ENCODE data around the gene ADAM12. TPM values are rescaled to one million over a fixed set of nuclear protein-coding genes. Genes with fewer than 3 reads are reported as not detected.

Gene ADAM12
- total RNA-seq, 2 donors from 2014 or later, result 0.46 TPM; not detected in 1

GRCh38 chr10:126373972-126374371 lies 14.3 kb downstream of the ADAM12 start:
- Mint-ChIP-seq H3K4me3 (no peak overlapping the region), H3K27me3 (ENCODE audit: insufficient read depth) (no peaks in the 10 kb centered on the region), H3K27ac (no peak overlapping the region), H3K36me3 (ENCODE audit: low read depth) (no peaks in the 10 kb centered on the region), H3K9me3 (peaks cover 29% of the 10 kb centered on the region), H3K4me1 (peaks cover 6% of the 10 kb centered on the region)
- no peaks in the 10 kb centered on the region for H3K36me3 ChIP-seq (ENCODE audit: control insufficient read depth, insufficient read depth, low read length)
- TF ChIP-seq CTCF (conservative IDR thresholded peaks at IDR 0.05), result no peak
- peaks cover 36% of the 10 kb centered on the region for H3K9me3 ChIP-seq (ENCODE audit: control insufficient read depth, low read length)
- DNase-seq, result no peak
- H3K9ac ChIP-seq (ENCODE audit: extremely low read depth, low read length, poor library complexity, severe bottlenecking), result no peak overlapping the region
- H3K27me3 ChIP-seq (ENCODE audit: control insufficient read depth, insufficient read depth, low read length, poor library complexity, severe bottlenecking), result no peaks in the 10 kb centered on the region
- no peaks in the 10 kb centered on the region for H3K4me1 ChIP-seq (ENCODE audit: control insufficient read depth, insufficient read depth, low read length)
- WGBS, 2 experiments (ENCODE audit: insufficient coverage in 1 of 2, insufficient read length in 1 of 2), result 94 to 100% methylated on average over 1 of the region's 1 CpG
- no peak overlapping the region for H3K4me3 ChIP-seq (ENCODE audit: low read length)
- H3K27ac ChIP-seq (ENCODE audit: low read depth, low read length), result no peak overlapping the region

GRCh38 chr10:126373147-126373546 lies 15.1 kb downstream of the ADAM12 start:
- Mint-ChIP-seq H3K36me3 (ENCODE audit: low read depth) (no peaks in the 10 kb centered on the region), H3K9me3 (peaks cover 29% of the 10 kb centered on the region), H3K27ac (no peak overlapping the region), H3K4me3 (no peak overlapping the region), H3K27me3 (ENCODE audit: insufficient read depth) (no peaks in the 10 kb centered on the region), H3K4me1 (peaks cover 6% of the 10 kb centered on the region)
- H3K27me3 ChIP-seq (ENCODE audit: control insufficient read depth, insufficient read depth, low read length, poor library complexity, severe bottlenecking), result no peaks in the 10 kb centered on the region
- WGBS, 2 experiments (ENCODE audit: insufficient coverage in 1 of 2, insufficient read length in 1 of 2), result 83% methylated on average over 4 of the region's 4 CpGs
- H3K36me3 ChIP-seq (ENCODE audit: control insufficient read depth, insufficient read depth, low read length), result no peaks in the 10 kb centered on the region
- TF ChIP-seq CTCF (conservative IDR thresholded peaks at IDR 0.05), result no peak
- no peak overlapping the region for H3K9ac ChIP-seq (ENCODE audit: extremely low read depth, low read length, poor library complexity, severe bottlenecking)
- H3K9me3 ChIP-seq (ENCODE audit: control insufficient read depth, low read length), result peaks cover 35% of the 10 kb centered on the region
- no peak for DNase-seq
- H3K27ac ChIP-seq (ENCODE audit: low read depth, low read length), result no peak overlapping the region
- H3K4me3 ChIP-seq (ENCODE audit: low read length), result no peak overlapping the region
- H3K4me1 ChIP-seq (ENCODE audit: control insufficient read depth, insufficient read depth, low read length), result no peaks in the 10 kb centered on the region

GRCh38 chr10:126372396-126372795 lies 15.9 kb downstream of the ADAM12 start:
- no peaks in the 10 kb centered on the region for H3K36me3 ChIP-seq (ENCODE audit: control insufficient read depth, insufficient read depth, low read length)
- Mint-ChIP-seq H3K27me3 (ENCODE audit: insufficient read depth) (no peaks in the 10 kb centered on the region), H3K9me3 (peaks cover 27% of the 10 kb centered on the region), H3K4me1 (peaks cover 6% of the 10 kb centered on the region), H3K36me3 (ENCODE audit: low read depth) (no peaks in the 10 kb centered on the region), H3K4me3 (no peak overlapping the region), H3K27ac (no peak overlapping the region)
- H3K9me3 ChIP-seq (ENCODE audit: control insufficient read depth, low read length), result peaks cover 28% of the 10 kb centered on the region
- no peaks in the 10 kb centered on the region for H3K27me3 ChIP-seq (ENCODE audit: control insufficient read depth, insufficient read depth, low read length, poor library complexity, severe bottlenecking)
- no peaks in the 10 kb centered on the region for H3K4me1 ChIP-seq (ENCODE audit: control insufficient read depth, insufficient read depth, low read length)
- no peak overlapping the region for H3K27ac ChIP-seq (ENCODE audit: low read depth, low read length)
- TF ChIP-seq CTCF (conservative IDR thresholded peaks at IDR 0.05), result no peak
- 83% methylated on average over 1 of the region's 1 CpG; no CpG with 5 or more reads in 1 of the 2 experiments for WGBS, 2 experiments (ENCODE audit: insufficient coverage in 1 of 2, insufficient read length in 1 of 2)
- no peak overlapping the region for H3K9ac ChIP-seq (ENCODE audit: extremely low read depth, low read length, poor library complexity, severe bottlenecking)
- DNase-seq, result no peak
- H3K4me3 ChIP-seq (ENCODE audit: low read length), result no peak overlapping the region

Data from endodermal cell (in vitro differentiated cells).